ENCODE measurements around the gene THRB. TPM values are rescaled to one million over a fixed set of nuclear protein-coding genes. Genes with fewer than 3 reads are reported as not detected.

Gene THRB
- total and polyA plus RNA-seq, 8 donors: 2.1 to 12.4 (median 7.8) TPM

- intact Hi-C loops (cut with DNase I): loop anchor here in 1 of 3 donors (10.0 kb wide), 1 partner anchor 240 kb away; no protein-coding TSS in a partner anchor
- no peak overlapping the region for H3K4me3 ChIP-seq
- no peaks in the 10 kb centered on the region for H3K36me3 ChIP-seq
- ATAC-seq (peak; percentile 49 to 78 (median 73)), DNase-seq (no peak), FAIRE-seq (no peak)
- no peaks in the 10 kb centered on the region for H3K27me3 ChIP-seq
- H3K9me3 ChIP-seq: no peaks in the 10 kb centered on the region
- WGBS, 2 donors: 41 to 58% methylated on average over 3 of the region's 3 CpGs
- H3K27ac ChIP-seq: peak overlapping the region in 1 of 4 donors; percentile 25
- TF ChIP-seq, protein P1, sequence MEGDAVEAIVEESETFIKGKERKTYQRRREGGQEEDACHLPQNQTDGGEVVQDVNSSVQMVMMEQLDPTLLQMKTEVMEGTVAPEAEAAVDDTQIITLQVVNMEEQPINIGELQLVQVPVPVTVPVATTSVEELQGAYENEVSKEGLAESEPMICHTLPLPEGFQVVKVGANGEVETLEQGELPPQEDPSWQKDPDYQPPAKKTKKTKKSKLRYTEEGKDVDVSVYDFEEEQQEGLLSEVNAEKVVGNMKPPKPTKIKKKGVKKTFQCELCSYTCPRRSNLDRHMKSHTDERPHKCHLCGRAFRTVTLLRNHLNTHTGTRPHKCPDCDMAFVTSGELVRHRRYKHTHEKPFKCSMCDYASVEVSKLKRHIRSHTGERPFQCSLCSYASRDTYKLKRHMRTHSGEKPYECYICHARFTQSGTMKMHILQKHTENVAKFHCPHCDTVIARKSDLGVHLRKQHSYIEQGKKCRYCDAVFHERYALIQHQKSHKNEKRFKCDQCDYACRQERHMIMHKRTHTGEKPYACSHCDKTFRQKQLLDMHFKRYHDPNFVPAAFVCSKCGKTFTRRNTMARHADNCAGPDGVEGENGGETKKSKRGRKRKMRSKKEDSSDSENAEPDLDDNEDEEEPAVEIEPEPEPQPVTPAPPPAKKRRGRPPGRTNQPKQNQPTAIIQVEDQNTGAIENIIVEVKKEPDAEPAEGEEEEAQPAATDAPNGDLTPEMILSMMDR (IDR thresholded peaks at IDR 0.05): no peak
- H3K4me1 ChIP-seq: peaks cover 0 to 4% (median 0%) of the 10 kb centered on the region in 3 donors
These were observed 259.5 kb downstream of the THRB start for GRCh38 chr3:24235121-24235520.

GRCh38 chr3:24232784-24233183 is 261.9 kb downstream of the THRB start:
- ATAC-seq (peak in 1 of 4 donors; percentile 33), FAIRE-seq (no peak), DNase-seq (no peak)
- intact Hi-C loops (cut with DNase I): loop anchor here in 1 of 3 donors (10.0 kb wide), 1 partner anchor 238 kb away; no protein-coding TSS in a partner anchor
- Histone ChIP-seq H3K27ac (no peak overlapping the region), H3K27me3 (no peaks in the 10 kb centered on the region), H3K36me3 (no peaks in the 10 kb centered on the region), H3K9me3 (no peaks in the 10 kb centered on the region), H3K4me1 (peaks cover 0 to 4% (median 0%) of the 10 kb centered on the region in 3 donors), H3K4me3 (no peak overlapping the region)
- 82 to 85% methylated on average over 1 of the region's 1 CpG for WGBS, 2 donors
- TF ChIP-seq, protein P1 (IDR thresholded peaks at IDR 0.05): no peak

DNA sequence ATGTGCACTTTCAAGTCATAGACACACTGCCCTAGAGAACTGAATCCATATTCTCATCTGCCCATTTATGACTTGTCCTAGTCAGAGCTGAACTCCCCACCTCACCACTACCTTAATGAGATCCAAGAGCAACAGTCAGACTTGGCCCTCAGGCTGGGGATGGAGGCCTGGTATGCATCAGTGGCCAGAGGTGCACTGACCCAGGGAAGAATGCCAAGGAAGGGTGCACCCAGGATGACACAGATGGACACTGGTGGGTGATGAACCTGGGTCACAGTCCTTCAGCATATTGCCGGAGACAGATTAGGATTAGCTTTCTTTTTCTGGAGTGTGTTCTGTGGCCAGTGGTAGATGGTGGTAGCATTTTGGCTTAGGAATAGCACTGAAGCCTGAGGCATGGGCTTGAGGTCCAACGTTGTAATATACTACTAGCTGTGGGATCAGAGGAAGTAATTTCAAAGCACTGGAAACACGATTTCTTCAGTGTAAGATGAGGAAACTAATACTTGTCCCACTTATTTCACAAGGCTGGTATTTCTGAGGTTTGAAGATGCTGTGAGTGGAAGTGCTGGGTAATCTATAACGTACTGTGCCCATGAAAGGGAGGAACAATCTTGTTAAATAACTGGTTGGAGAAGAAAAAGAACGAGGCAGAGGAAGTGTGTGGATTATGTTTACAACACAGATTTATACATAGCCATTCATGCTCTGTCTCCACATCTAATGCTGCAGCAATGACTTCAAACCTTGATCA is 265.0 kb downstream of the THRB start:
- no peak for FAIRE-seq
- Histone ChIP-seq H3K27ac (no peak overlapping the region), H3K4me3 (no peak overlapping the region), H3K27me3 (no peaks in the 10 kb centered on the region), H3K4me1 (no peaks in the 10 kb centered on the region), H3K36me3 (no peaks in the 10 kb centered on the region), H3K9me3 (no peaks in the 10 kb centered on the region)
- intact Hi-C loops (cut with DNase I): loop anchor here in 1 of 3 donors (10.0 kb wide), 1 partner anchor 235 kb away; no protein-coding TSS in a partner anchor
- ATAC-seq: no peak
- TF ChIP-seq, protein P1 (IDR thresholded peaks at IDR 0.05): no peak
- WGBS, 2 donors: 78 to 83% methylated on average over 5 of the region's 5 CpGs
- no peak for DNase-seq

GRCh38 chr3:24227635-24228034 is 267.0 kb downstream of the THRB start:
- Histone ChIP-seq H3K4me1 (no peaks in the 10 kb centered on the region), H3K9me3 (no peaks in the 10 kb centered on the region), H3K27ac (no peak overlapping the region), H3K36me3 (no peaks in the 10 kb centered on the region), H3K27me3 (no peaks in the 10 kb centered on the region), H3K4me3 (no peak overlapping the region)
- intact Hi-C loops (cut with DNase I): no loop called here
- no peak for ATAC-seq
- no peak for DNase-seq
- WGBS, 2 donors: 82 to 89% methylated on average over 3 of the region's 3 CpGs
- no peak for FAIRE-seq
- TF ChIP-seq, protein P1 (IDR thresholded peaks at IDR 0.05): no peak

- no peak for ATAC-seq
- intact Hi-C loops (cut with DNase I): no loop called here
- Histone ChIP-seq H3K36me3 (no peaks in the 10 kb centered on the region), H3K27me3 (no peaks in the 10 kb centered on the region), H3K27ac (no peak overlapping the region), H3K4me1 (no peaks in the 10 kb centered on the region), H3K9me3 (no peaks in the 10 kb centered on the region), H3K4me3 (no peak overlapping the region)
- FAIRE-seq: no peak
- WGBS, 2 donors: 93 to 100% methylated on average over 2 of the region's 2 CpGs
- TF ChIP-seq, protein P1 (IDR thresholded peaks at IDR 0.05): no peak
- DNase-seq: no peak
These were observed 268.3 kb downstream of the THRB start for GRCh38 chr3:24226397-24226796.
